ENCODE data around the gene HEXB.

HEXB gene

DNA sequence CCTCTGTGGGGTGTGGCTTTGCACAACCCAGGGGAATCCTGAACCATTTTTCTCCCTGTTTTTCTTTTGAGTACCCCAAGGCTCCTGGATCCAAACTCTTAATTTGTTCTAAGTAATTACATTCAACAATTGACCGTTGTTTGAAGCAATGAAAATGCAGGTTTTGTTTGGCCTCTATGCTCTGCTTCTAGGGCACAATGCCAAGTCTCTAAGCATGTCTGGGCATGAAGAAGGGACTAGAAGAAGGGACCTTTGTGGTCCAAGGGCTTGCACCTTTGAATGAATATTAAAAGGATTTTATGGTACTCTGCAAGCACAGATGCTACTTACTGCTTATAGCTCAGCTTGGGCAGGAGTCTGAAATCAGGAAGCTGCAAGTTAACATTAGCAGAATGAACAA lies 37.9 kb upstream of the HEXB start:
- no peaks in the 10 kb centered on the region for H3K27me3 ChIP-seq (ENCODE audit: control insufficient read depth, insufficient read depth, low read length)

DNA sequence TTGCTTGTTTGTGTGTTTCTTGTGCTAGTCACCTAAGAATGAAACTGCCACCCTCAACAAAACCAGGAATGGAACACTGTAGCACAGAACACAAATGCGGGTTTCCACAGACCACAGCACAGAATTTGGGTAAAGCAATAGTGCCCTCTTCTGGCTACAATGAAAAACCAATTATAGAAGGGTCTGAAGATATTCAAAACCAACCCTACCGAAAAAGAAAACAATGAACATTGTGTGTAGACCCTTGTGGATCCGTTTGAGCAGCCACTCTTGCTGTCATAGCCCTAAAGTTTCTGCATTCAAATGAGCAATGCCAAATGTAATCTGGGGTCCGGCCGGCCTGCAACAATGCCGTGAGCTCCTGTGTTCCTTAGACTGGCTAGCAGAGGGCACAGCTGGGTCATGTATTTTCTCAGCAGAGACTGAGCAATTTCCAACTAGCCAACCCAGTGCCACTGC lies 36.2 kb upstream of the HEXB start:
- no peak overlapping the region for H3K4me3 ChIP-seq (ENCODE audit: low read length)
- no peak overlapping the region for H3K27ac ChIP-seq (ENCODE audit: low read depth, low read length)
- H3K36me3 ChIP-seq (ENCODE audit: control insufficient read depth, insufficient read depth, low read length): no peaks in the 10 kb centered on the region
- H3K9ac ChIP-seq (ENCODE audit: low read length): no peak overlapping the region
- no peaks in the 10 kb centered on the region for H3K27me3 ChIP-seq (ENCODE audit: control insufficient read depth, insufficient read depth, low read length)
- H3K4me1 ChIP-seq (ENCODE audit: control insufficient read depth, insufficient read depth, low read length): no peaks in the 10 kb centered on the region

More for the DNA sequence above, 37.9 kb upstream of the HEXB start:
- H3K36me3 ChIP-seq (ENCODE audit: control insufficient read depth, insufficient read depth, low read length): no peaks in the 10 kb centered on the region
- H3K4me1 ChIP-seq (ENCODE audit: control insufficient read depth, insufficient read depth, low read length): no peaks in the 10 kb centered on the region
- no peak overlapping the region for H3K27ac ChIP-seq (ENCODE audit: low read depth, low read length)
- no peak overlapping the region for H3K9ac ChIP-seq (ENCODE audit: low read length)
- H3K4me3 ChIP-seq (ENCODE audit: low read length): no peak overlapping the region

DNA sequence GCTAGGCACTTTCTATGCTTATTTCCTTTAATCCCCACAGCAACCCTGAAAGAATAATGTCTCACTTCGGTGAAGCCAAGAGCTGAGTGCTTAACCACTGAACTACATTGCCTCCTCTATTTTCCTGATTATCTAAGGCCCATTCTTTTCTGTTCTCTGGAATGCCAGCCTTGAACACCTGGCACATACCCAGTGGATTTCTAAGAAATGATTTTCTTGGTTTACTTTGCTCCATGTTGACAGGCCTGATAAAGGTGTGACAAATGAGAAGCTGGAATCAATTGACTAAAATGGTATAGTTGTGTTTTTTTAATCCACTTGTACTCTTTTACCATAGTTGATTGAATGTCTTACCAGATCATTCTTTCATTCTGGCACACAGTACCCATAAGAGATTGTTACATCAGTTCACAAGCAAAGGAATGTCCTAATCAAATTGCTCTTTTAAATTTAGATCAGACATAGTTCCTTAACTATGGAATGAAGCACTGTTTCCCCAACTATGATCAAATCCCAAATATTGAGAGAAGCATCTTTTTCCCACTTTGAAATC lies 35.5 kb upstream of the HEXB start:
- Histone ChIP-seq H3K36me3 (ENCODE audit: control insufficient read depth, insufficient read depth, low read length) (no peaks in the 10 kb centered on the region), H3K9ac (ENCODE audit: low read length) (no peak overlapping the region), H3K4me1 (ENCODE audit: control insufficient read depth, insufficient read depth, low read length) (no peaks in the 10 kb centered on the region), H3K27me3 (ENCODE audit: control insufficient read depth, insufficient read depth, low read length) (no peaks in the 10 kb centered on the region), H3K4me3 (ENCODE audit: low read length) (no peak overlapping the region), H3K27ac (ENCODE audit: low read depth, low read length) (no peak overlapping the region)

DNA sequence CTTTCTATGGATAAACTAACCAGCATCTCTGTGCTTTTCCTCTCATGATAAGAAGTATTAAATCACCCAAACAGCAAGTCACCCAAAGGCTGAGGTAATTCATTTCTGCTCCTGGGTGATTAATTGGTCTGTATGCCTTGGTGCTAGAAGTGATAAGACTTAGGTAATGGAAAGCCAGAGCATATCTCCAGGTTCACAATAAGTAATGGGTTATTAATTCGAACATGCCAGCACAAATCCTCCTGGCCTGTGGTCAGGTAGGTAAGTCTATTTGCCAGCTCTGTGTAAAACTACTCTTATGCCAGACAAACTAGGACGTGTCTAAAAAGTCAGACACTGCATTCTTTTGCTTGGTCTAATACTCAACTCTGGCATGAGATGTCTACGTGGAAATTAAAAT lies 33.3 kb upstream of the HEXB start:
- Histone ChIP-seq H3K9ac (ENCODE audit: low read length) (no peak overlapping the region), H3K4me1 (ENCODE audit: control insufficient read depth, insufficient read depth, low read length) (no peaks in the 10 kb centered on the region), H3K36me3 (ENCODE audit: control insufficient read depth, insufficient read depth, low read length) (no peaks in the 10 kb centered on the region), H3K4me3 (ENCODE audit: low read length) (no peak overlapping the region), H3K27ac (ENCODE audit: low read depth, low read length) (no peak overlapping the region), H3K27me3 (ENCODE audit: control insufficient read depth, insufficient read depth, low read length) (no peaks in the 10 kb centered on the region)

DNA sequence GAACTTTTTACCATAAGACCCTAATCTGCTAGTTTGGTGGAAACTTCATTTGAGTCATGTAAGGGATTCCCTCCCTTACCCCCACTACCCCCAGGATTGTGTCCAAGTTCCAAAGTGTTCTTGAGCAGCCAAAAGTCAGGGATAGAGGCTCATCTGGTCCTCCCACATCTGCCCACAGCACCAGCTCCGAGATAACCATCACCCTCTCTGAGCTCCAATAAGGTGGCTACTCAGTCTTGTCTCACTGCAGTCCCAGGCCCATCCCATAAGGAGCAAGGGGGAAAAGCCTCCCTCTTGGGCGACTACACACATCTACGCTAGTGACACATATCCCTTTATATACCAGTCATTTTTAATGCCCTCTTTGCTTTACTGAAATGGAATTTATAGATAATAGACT lies 32.5 kb upstream of the HEXB start:
- no peaks in the 10 kb centered on the region for H3K4me1 ChIP-seq (ENCODE audit: control insufficient read depth, insufficient read depth, low read length)
- no peaks in the 10 kb centered on the region for H3K36me3 ChIP-seq (ENCODE audit: control insufficient read depth, insufficient read depth, low read length)
- H3K27me3 ChIP-seq (ENCODE audit: control insufficient read depth, insufficient read depth, low read length): no peaks in the 10 kb centered on the region
- H3K27ac ChIP-seq (ENCODE audit: low read depth, low read length): no peak overlapping the region
- no peak overlapping the region for H3K9ac ChIP-seq (ENCODE audit: low read length)
- no peak overlapping the region for H3K4me3 ChIP-seq (ENCODE audit: low read length)

DNA sequence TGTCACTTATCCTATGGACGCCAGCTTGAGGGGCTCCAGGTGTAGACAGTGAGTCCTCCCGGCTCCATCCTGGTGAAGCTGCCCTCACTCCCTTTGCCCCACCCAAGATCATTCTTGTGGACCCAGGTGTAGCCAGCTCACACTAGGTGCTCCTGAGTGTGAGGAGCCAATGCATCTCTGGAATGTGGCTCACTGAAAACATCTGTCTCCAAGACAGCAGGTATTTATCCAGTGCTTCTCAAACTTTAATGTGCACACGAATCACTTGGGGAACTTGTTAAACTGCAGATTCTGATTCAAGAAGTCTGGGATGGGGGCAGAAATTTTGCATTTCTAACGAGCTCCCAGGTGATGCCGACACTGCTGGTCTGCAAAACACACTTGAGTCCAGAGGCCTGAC lies 31.0 kb upstream of the HEXB start:
- Histone ChIP-seq H3K4me3 (ENCODE audit: low read length) (no peak overlapping the region), H3K4me1 (ENCODE audit: control insufficient read depth, insufficient read depth, low read length) (no peaks in the 10 kb centered on the region), H3K9ac (ENCODE audit: low read length) (no peak overlapping the region), H3K36me3 (ENCODE audit: control insufficient read depth, insufficient read depth, low read length) (no peaks in the 10 kb centered on the region), H3K27ac (ENCODE audit: low read depth, low read length) (no peak overlapping the region), H3K27me3 (ENCODE audit: control insufficient read depth, insufficient read depth, low read length) (no peaks in the 10 kb centered on the region)

DNA sequence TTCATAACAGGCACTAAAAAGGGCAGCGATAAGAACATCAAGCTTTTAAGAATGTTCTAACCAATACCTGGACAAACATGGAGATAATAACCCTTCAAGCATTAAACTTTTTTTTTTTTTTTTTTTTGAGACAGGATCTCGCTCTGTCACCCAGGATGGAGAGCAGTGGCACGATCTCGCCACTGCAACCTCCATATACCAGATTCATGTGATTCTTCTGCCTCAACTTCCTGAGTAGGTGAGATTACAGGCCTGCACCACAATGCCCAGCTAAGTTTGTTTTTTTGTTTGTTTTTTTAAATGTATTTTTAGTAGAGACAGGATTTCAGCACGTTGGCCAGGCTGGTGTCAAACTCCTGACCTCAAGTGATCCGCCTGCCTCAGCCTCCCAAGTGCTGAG lies 29.8 kb upstream of the HEXB start:
- H3K27me3 ChIP-seq (ENCODE audit: control insufficient read depth, insufficient read depth, low read length): no peaks in the 10 kb centered on the region
- no peaks in the 10 kb centered on the region for H3K4me1 ChIP-seq (ENCODE audit: control insufficient read depth, insufficient read depth, low read length)
- H3K27ac ChIP-seq (ENCODE audit: low read depth, low read length): no peak overlapping the region
- H3K4me3 ChIP-seq (ENCODE audit: low read length): no peak overlapping the region
- no peak overlapping the region for H3K9ac ChIP-seq (ENCODE audit: low read length)
- H3K36me3 ChIP-seq (ENCODE audit: control insufficient read depth, insufficient read depth, low read length): no peaks in the 10 kb centered on the region

DNA sequence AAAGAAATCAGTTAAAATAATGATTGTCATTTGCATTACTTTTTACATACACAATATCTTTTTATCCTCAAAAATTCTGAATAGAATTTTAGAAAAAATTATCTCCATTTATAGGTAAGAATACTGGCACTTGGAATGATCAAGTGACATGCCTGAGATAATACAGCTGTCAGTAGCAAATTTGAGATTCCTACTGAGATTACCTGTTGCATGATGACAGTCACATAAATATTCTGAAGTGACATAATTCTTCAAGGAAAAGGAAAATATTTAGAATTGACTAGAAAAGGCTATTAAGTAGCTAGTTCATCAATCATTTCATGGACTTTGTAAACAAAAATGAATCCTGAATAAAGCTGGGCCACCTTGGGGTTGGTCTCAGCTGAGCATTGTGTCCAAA lies 29.3 kb upstream of the HEXB start:
- Histone ChIP-seq H3K36me3 (ENCODE audit: control insufficient read depth, insufficient read depth, low read length) (no peaks in the 10 kb centered on the region), H3K4me1 (ENCODE audit: control insufficient read depth, insufficient read depth, low read length) (no peaks in the 10 kb centered on the region), H3K27me3 (ENCODE audit: control insufficient read depth, insufficient read depth, low read length) (no peaks in the 10 kb centered on the region), H3K4me3 (ENCODE audit: low read length) (no peak overlapping the region), H3K27ac (ENCODE audit: low read depth, low read length) (no peak overlapping the region), H3K9ac (ENCODE audit: low read length) (no peak overlapping the region)

DNA sequence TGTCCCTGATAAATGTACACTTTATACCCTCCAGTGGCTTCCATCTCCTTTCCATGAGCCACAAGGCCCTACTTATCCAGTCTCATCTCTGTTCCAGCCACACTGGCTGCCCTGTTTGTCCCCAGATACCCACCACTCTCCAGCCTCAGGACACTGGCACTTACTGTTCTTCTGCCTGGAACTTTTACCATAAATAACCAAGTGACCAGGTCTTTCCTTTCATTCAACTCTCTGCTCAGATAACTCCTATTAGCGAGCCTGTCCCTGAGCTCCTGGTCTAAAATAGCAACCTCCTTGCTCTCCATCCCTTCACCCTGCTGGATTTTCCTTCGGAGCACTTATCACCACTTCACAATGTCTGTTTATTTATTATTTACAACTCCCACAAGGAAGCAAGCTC lies 27.9 kb upstream of the HEXB start:
- Histone ChIP-seq H3K9ac (ENCODE audit: low read length) (no peak overlapping the region), H3K27me3 (ENCODE audit: control insufficient read depth, insufficient read depth, low read length) (no peaks in the 10 kb centered on the region), H3K4me3 (ENCODE audit: low read length) (no peak overlapping the region), H3K4me1 (ENCODE audit: control insufficient read depth, insufficient read depth, low read length) (no peaks in the 10 kb centered on the region), H3K27ac (ENCODE audit: low read depth, low read length) (no peak overlapping the region), H3K36me3 (ENCODE audit: control insufficient read depth, insufficient read depth, low read length) (no peaks in the 10 kb centered on the region)

DNA sequence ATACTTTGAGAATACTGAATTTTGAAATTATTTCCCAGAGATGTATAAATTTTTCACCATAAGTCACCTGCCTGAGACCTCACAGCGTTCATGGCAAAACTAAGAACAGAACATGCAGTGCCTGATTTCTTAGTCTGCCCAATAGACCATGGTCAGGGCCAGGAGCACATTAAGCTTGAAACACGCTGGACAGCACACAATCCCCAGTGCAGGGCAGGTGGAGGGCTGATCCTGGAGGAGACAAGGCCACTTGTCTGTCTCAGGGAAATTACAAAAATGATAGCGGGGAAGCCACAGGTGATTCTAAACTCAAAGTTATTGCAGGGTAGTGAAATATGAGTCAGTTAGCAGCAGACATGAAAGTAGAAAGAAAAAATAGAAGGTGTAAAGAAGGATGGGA lies 25.9 kb upstream of the HEXB start:
- H3K4me1 ChIP-seq (ENCODE audit: control insufficient read depth, insufficient read depth, low read length): no peaks in the 10 kb centered on the region
- H3K36me3 ChIP-seq (ENCODE audit: control insufficient read depth, insufficient read depth, low read length): no peaks in the 10 kb centered on the region
- H3K27ac ChIP-seq (ENCODE audit: low read depth, low read length): no peak overlapping the region
- no peak overlapping the region for H3K4me3 ChIP-seq (ENCODE audit: low read length)
- H3K9ac ChIP-seq (ENCODE audit: low read length): no peak overlapping the region
- H3K27me3 ChIP-seq (ENCODE audit: control insufficient read depth, insufficient read depth, low read length): no peaks in the 10 kb centered on the region

DNA sequence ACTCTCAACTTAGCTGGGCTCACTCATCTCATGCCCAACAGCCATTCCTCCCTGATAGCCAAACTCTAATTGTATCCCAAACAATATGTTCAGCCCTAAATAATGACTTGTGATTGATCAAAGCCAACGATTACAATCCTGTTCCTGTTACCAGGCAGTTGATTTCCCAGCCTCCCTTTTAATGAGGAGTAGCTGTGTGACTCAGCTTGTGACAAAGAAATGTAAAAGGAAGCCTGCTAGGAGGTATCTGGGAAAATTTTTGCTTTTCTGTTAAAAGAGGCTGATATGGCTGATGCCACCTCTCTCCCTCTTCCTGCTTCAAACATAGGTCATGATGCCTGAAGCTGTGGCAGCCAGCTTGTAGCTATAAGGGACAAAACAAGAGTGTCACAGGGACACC lies 24.9 kb upstream of the HEXB start:
- H3K27ac ChIP-seq (ENCODE audit: low read depth, low read length): no peak overlapping the region
- H3K36me3 ChIP-seq (ENCODE audit: control insufficient read depth, insufficient read depth, low read length): no peaks in the 10 kb centered on the region
- no peak overlapping the region for H3K4me3 ChIP-seq (ENCODE audit: low read length)
- H3K4me1 ChIP-seq (ENCODE audit: control insufficient read depth, insufficient read depth, low read length): no peaks in the 10 kb centered on the region
- no peaks in the 10 kb centered on the region for H3K27me3 ChIP-seq (ENCODE audit: control insufficient read depth, insufficient read depth, low read length)
- H3K9ac ChIP-seq (ENCODE audit: low read length): no peak overlapping the region

DNA sequence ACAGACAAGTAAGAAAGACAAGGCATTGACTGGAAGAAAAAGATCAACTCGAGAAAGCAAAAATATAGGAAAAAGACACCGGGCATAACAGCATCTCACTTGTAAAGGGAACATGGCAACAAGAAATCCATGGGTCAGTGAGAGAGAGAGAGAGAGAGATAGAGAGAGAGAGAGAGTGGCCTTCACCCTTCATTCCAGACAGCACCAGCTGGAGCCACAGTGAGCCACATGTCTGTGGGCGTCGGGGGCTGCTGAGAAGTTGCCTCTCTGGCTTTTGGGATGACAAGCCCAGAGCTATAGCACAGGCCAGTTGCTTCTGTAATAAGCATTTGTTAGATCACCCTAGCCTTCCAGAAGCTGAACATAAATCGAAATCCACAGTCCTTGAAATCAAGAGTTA lies 24.2 kb upstream of the HEXB start:
- Histone ChIP-seq H3K4me1 (ENCODE audit: control insufficient read depth, insufficient read depth, low read length) (no peaks in the 10 kb centered on the region), H3K36me3 (ENCODE audit: control insufficient read depth, insufficient read depth, low read length) (no peaks in the 10 kb centered on the region), H3K27me3 (ENCODE audit: control insufficient read depth, insufficient read depth, low read length) (no peaks in the 10 kb centered on the region), H3K27ac (ENCODE audit: low read depth, low read length) (no peak overlapping the region), H3K4me3 (ENCODE audit: low read length) (no peak overlapping the region), H3K9ac (ENCODE audit: low read length) (no peak overlapping the region)

DNA sequence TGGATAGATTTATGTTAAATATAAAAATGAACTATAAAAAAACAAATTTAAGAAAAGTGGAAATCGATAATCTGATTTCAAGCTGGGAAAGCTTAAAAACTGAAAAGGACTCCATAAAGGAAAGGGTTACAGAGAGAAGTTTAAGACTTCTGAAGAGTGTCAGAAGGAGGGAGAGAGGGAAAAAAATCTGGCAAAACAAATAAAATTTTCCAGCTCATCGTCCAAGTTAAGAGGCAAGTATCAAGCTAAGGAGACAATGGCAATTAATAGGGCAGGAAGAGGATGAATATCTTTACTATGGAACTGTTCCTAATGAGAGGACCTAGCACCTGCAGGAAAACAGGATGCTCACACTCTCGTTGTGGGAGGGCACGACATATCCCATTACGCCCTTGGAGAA lies 20.5 kb upstream of the HEXB start:
- Histone ChIP-seq H3K4me1 (ENCODE audit: control insufficient read depth, insufficient read depth, low read length) (no peaks in the 10 kb centered on the region), H3K9ac (ENCODE audit: low read length) (no peak overlapping the region), H3K36me3 (ENCODE audit: control insufficient read depth, insufficient read depth, low read length) (no peaks in the 10 kb centered on the region), H3K27me3 (ENCODE audit: control insufficient read depth, insufficient read depth, low read length) (no peaks in the 10 kb centered on the region), H3K4me3 (ENCODE audit: low read length) (no peak overlapping the region), H3K27ac (ENCODE audit: low read depth, low read length) (no peak overlapping the region)

Measured in rectal smooth muscle tissue (tissue), 1 donor.